Hepatocyte (in vitro differentiated cells): ENCODE measurements around the gene EML3. TPM values are rescaled to one million over a fixed set of nuclear protein-coding genes. Genes with fewer than 3 reads are reported as not detected.
"Not testable (repeated sequence)": the region's sequence is repeated elsewhere in the genome, so short reads cannot be mapped to it uniquely, and the experiment has no call there.

Source experiments
- DNase-seq: peaks from one replicate; pipeline ENCODE4 v3.0.0-alpha.2; 2016; ENCODE audit warnings: low spot score
- H2AFZ ChIP-seq: fragments of 200-600 bp; sonication (generic); 2 replicates; pipeline ENCODE4 v1.6.0; 2016; ENCODE audit warnings: antibody characterized with exemption, mild to moderate bottlenecking
- H3K27ac ChIP-seq: fragments of 200-600 bp; sonication (generic); 2 replicates; pipeline ENCODE4 v1.5.1; 2016; ENCODE audit warnings: mild to moderate bottlenecking
- H3K27me3 ChIP-seq: fragments of 200-600 bp; sonication (generic); 2 replicates; pipeline ENCODE4 v1.6.1; 2016
- H3K36me3 ChIP-seq: fragments of 200-600 bp; sonication (generic); replicated peaks from 2 replicates; pipeline ENCODE4 v1.5.1; 2016; ENCODE audit warnings: low read depth; ENCODE audit not compliant: insufficient read depth
- H3K4me1 ChIP-seq: fragments of 200-600 bp; sonication (generic); 2 replicates; pipeline ENCODE4 v1.5.1; 2016; ENCODE audit warnings: mild to moderate bottlenecking, moderate library complexity; ENCODE audit not compliant: insufficient read depth
- H3K4me2 ChIP-seq: fragments of 200-600 bp; sonication (generic); 2 replicates; pipeline ENCODE4 v1.6.0; 2016
- H3K4me3 ChIP-seq: fragments of 200-600 bp; sonication (generic); 2 replicates; pipeline ENCODE4 v1.5.1; 2016; ENCODE audit warnings: mild to moderate bottlenecking
- H3K79me2 ChIP-seq: fragments of 200-600 bp; sonication (generic); 2 replicates; pipeline ENCODE4 v1.6.0; 2017; ENCODE audit warnings: mild to moderate bottlenecking
- H3K9me2 ChIP-seq: fragments of 200-600 bp; sonication (generic); replicated peaks from 2 replicates; pipeline ENCODE4 v1.6.0; 2017; ENCODE audit warnings: mild to moderate bottlenecking; ENCODE audit not compliant: insufficient read depth
- H3K9me3 ChIP-seq: fragments of 200-600 bp; sonication (generic); 2 replicates; pipeline ENCODE4 v1.5.1; 2016; ENCODE audit warnings: low read depth, mild to moderate bottlenecking
- H4K20me1 ChIP-seq: fragments of 200-600 bp; sonication (generic); 2 replicates; pipeline ENCODE4 v1.6.0; 2016; ENCODE audit warnings: mild to moderate bottlenecking; ENCODE audit not compliant: insufficient read depth, poor library complexity, severe bottlenecking
- EZH2 ChIP-seq: fragments of 200-600 bp; sonication (generic); IDR thresholded peaks from 2 replicates; pipeline ENCODE4 v1.6.1; 2016; ENCODE audit warnings: antibody characterized with exemption, mild to moderate bottlenecking, borderline replicate concordance
- EZH2phosphoT487 ChIP-seq: fragments of 200-600 bp; sonication (generic); IDR thresholded peaks from one replicate; pipeline ENCODE4 v1.6.1; 2018; ENCODE audit warnings: antibody characterized with exemption, mild to moderate bottlenecking, low read depth, moderate library complexity; ENCODE audit not compliant: unreplicated experiment, severe bottlenecking
- WGBS: methylation state at CpG from one replicate; pipeline ENCODE4 v1.1.6; 2016; ENCODE audit warnings: low lambda C conversion rate; ENCODE audit errors: missing lambda C conversion rate; 5-methylcytosine and 5-hydroxymethylcytosine counted together
- polyA plus RNA-seq: library from polyadenylated mRNA; unstranded; fragments of >200 nt; fragmentation: Nextera tagmentation; extraction: Ambion mirVana; gene quantifications from 2 replicates; pipeline ENCODE4 v1.2.1, GENCODE V29; 2016
- total RNA-seq: library from RNA; depleted of rRNA; stranded (reverse); fragments of >200 nt; gene quantifications from 2 replicates; pipeline ENCODE4 v1.2.3, GENCODE V29; 2014
- TF ChIP-seq, protein P1 (sequence below): fragments of 200-600 bp; sonication (generic); IDR thresholded peaks from 2 replicates; pipeline ENCODE4 v1.5.1; 2016; ENCODE audit warnings: antibody characterized with exemption, mild to moderate bottlenecking; ENCODE audit not compliant: poor library complexity

EML3 gene
- total and polyA plus RNA-seq, 2 experiments from 2014 or later: 21.6 to 22.6 TPM

DNA sequence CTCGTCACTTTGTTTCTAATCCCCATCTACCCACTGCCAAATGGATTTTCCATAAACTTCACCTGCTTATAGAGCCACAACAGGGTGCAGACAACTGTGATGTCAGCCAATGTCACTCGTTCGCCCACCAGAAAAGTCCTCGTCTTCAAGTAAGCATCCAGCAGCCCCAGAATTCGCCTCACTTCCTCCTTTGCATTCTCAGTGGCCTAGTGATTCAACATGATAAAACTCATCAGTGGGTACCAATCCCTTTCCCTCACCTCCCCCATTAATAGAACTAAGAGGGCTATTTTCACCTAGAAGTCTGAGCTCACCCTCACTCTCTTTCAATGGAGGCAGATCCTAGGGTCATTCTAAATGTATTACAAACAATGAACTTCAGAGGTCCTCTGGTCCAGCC, 41.7 kb downstream of the EML3 start:
- not testable (repeated sequence) for H3K9me2 ChIP-seq, H3K36me3 ChIP-seq, H3K4me2 ChIP-seq, H3K27ac ChIP-seq, H3K9me3 ChIP-seq, H2AFZ ChIP-seq, H3K4me3 ChIP-seq, H3K27me3 ChIP-seq, DNase-seq
- peaks cover 86% of the 10 kb centered on the region for H3K79me2 ChIP-seq
- WGBS: 96% methylated on average over 5 of the region's 5 CpGs
- peaks cover 24% of the 10 kb centered on the region for H3K4me1 ChIP-seq
- peaks cover 25% of the 10 kb centered on the region for H4K20me1 ChIP-seq

GRCh38 chr11:62569611-62570010, 43.0 kb downstream of the EML3 start:
- Histone ChIP-seq H2AFZ (no peak overlapping the region), H3K9me2 (no peaks in the 10 kb centered on the region), H3K9me3 (no peaks in the 10 kb centered on the region), H3K27ac (no peak overlapping the region), H3K27me3 (no peaks in the 10 kb centered on the region), H3K79me2 (peaks cover 83% of the 10 kb centered on the region), H3K4me1 (peaks cover 13% of the 10 kb centered on the region), H4K20me1 (peaks cover 36% of the 10 kb centered on the region), H3K36me3 (no peaks in the 10 kb centered on the region), H3K4me3 (no peak overlapping the region), H3K4me2 (no peak overlapping the region)
- TF ChIP-seq, protein P1, sequence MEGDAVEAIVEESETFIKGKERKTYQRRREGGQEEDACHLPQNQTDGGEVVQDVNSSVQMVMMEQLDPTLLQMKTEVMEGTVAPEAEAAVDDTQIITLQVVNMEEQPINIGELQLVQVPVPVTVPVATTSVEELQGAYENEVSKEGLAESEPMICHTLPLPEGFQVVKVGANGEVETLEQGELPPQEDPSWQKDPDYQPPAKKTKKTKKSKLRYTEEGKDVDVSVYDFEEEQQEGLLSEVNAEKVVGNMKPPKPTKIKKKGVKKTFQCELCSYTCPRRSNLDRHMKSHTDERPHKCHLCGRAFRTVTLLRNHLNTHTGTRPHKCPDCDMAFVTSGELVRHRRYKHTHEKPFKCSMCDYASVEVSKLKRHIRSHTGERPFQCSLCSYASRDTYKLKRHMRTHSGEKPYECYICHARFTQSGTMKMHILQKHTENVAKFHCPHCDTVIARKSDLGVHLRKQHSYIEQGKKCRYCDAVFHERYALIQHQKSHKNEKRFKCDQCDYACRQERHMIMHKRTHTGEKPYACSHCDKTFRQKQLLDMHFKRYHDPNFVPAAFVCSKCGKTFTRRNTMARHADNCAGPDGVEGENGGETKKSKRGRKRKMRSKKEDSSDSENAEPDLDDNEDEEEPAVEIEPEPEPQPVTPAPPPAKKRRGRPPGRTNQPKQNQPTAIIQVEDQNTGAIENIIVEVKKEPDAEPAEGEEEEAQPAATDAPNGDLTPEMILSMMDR: no peak
- TF ChIP-seq EZH2phosphoT487: no peak
- TF ChIP-seq EZH2: no peak
- DNase-seq: no peak
- 88% methylated on average over 1 of the region's 1 CpG for WGBS

DNA sequence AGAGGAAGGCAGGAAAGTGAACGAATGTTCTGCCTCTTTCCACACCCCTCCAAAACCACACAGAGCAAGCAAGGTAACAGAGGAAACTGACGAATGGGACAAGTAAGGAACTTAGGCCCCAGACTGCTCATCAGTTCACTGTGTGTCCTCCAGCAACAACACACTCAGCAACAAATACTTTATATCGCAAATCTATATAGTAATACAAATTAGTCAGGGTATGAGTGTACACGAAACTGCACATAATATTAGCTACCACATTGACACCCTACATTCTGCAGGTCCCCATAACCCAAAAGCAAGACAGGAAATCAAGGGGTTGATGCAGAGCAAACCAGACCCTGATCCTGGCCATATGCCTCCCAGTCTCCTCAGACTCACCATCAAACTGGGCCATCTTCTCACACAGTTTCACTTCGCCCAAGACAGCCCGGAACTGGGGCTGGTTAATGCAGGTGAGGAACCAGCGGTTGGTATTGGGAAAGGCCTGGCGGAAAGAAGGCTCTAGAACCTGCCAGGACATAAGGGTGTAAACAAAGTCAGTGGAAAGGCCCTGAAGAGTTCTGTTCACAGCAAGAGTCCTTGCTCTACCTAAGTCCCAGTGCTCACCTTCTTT, 45.4 kb downstream of the EML3 start:
- Histone ChIP-seq H3K27ac (no peak overlapping the region), H3K36me3 (no peaks in the 10 kb centered on the region), H3K79me2 (peaks cover 83% of the 10 kb centered on the region), H3K4me1 (peaks cover 7% of the 10 kb centered on the region), H4K20me1 (peaks cover 29% of the 10 kb centered on the region), H3K9me3 (no peaks in the 10 kb centered on the region), H2AFZ (no peak overlapping the region), H3K4me3 (no peak overlapping the region), H3K9me2 (no peaks in the 10 kb centered on the region), H3K4me2 (no peak overlapping the region), H3K27me3 (no peaks in the 10 kb centered on the region)
- WGBS: 81% methylated on average over 8 of the region's 8 CpGs
- TF ChIP-seq, protein P1: no peak
- no peak for TF ChIP-seq EZH2
- TF ChIP-seq EZH2phosphoT487: no peak
- no peak for DNase-seq

- Histone ChIP-seq H3K9me3 (no peaks in the 10 kb centered on the region), H3K9me2 (no peaks in the 10 kb centered on the region), H3K4me3 (no peak overlapping the region), H3K79me2 (peaks cover 74% of the 10 kb centered on the region), H3K27ac (no peak overlapping the region), H2AFZ (no peak overlapping the region), H3K27me3 (no peaks in the 10 kb centered on the region), H4K20me1 (peaks cover 23% of the 10 kb centered on the region), H3K36me3 (no peaks in the 10 kb centered on the region), H3K4me2 (no peak overlapping the region), H3K4me1 (peaks cover under 1% of the 10 kb centered on the region)
- no peak for DNase-seq
- 93% methylated on average over 8 of the region's 8 CpGs for WGBS
- TF ChIP-seq EZH2: no peak
- TF ChIP-seq, protein P1: no peak
Observed at GRCh38 chr11:62566247-62566646, 46.3 kb downstream of the EML3 start.
